HepG2 (cell line): ENCODE data around the gene HSD17B2. TPM values are rescaled to one million over a fixed set of nuclear protein-coding genes. Genes with fewer than 3 reads are reported as not detected.
A peak's percentile ranks its signal among the peaks of the same experiment; 100 is the strongest.

Source experiments
- CENPX ChIP-seq: sonication (generic); formaldehyde crosslinking; IDR thresholded peaks from 2 replicates; pipeline ENCODE4 v1.9.0; 2021; ENCODE audit warnings: mild to moderate bottlenecking, missing genetic modification reagents, moderate library complexity
- FOXP1 ChIP-seq, 2 experiments: fragments of 450-650 bp in 1 of 2; IDR thresholded peaks; 2 replicates each; pipeline ENCODE4 v1.6.1; 2017 to 2018; ENCODE audit warnings: antibody characterized with exemption in 1 of 2
- GATAD2A ChIP-seq: IDR thresholded peaks from 2 replicates; pipeline ENCODE4 v1.6.1; 2016
- GTF2F1 ChIP-seq: fragments of 150-350 bp; IDR thresholded peaks from 2 replicates; pipeline ENCODE4 v1.6.1; 2014; ENCODE audit warnings: low read length
- HINFP ChIP-seq: sonication (generic); formaldehyde crosslinking; IDR thresholded peaks from 2 replicates; pipeline ENCODE4 v1.4.0; 2020; ENCODE audit warnings: low read depth, mild to moderate bottlenecking, missing genetic modification reagents
- KDM6A ChIP-seq: IDR thresholded peaks from 2 replicates; pipeline ENCODE4 v1.6.1; 2016; ENCODE audit warnings: low read depth
- KMT2B ChIP-seq: IDR thresholded peaks from 2 replicates; pipeline ENCODE4 v1.6.1; 2016; ENCODE audit warnings: missing genetic modification reagents, missing compliant biosample characterization
- MAFK ChIP-seq, 2 experiments: IDR thresholded peaks in 1 of 2; conservative IDR thresholded peaks in 1 of 2; 2 replicates each; pipeline ENCODE4 v1.6.1; 2011; ENCODE audit warnings: improper control_type of control experiment in 2 of 2, low read length in 2 of 2
- MBD4 ChIP-seq: IDR thresholded peaks from 2 replicates; pipeline ENCODE4 v1.6.1; 2012; ENCODE audit warnings: low read length, inconsistent platforms, borderline replicate concordance
- MIER2 ChIP-seq: IDR thresholded peaks from 2 replicates; pipeline ENCODE4 v1.6.1; 2016; ENCODE audit warnings: missing biosample characterization, missing genetic modification reagents
- TEAD2 ChIP-seq: sonication (generic); formaldehyde crosslinking; IDR thresholded peaks from 2 replicates; pipeline ENCODE4 v1.9.0; 2021; ENCODE audit warnings: missing genetic modification reagents
- THAP8 ChIP-seq: sonication (generic); formaldehyde crosslinking; IDR thresholded peaks from 2 replicates; pipeline ENCODE4 v1.5.1; 2020; ENCODE audit warnings: missing genetic modification reagents, mild to moderate bottlenecking, borderline replicate concordance
- ZBTB21 ChIP-seq: sonication (generic); formaldehyde crosslinking; IDR thresholded peaks from 2 replicates; pipeline ENCODE4 v1.4.0; 2020; ENCODE audit warnings: missing genetic modification reagents
- ZBTB43 ChIP-seq: sonication (generic); formaldehyde crosslinking; conservative IDR thresholded peaks from 2 replicates; pipeline ENCODE4 v1.4.0; 2020; ENCODE audit warnings: missing genetic modification reagents
- ZNF7 ChIP-seq: IDR thresholded peaks from 2 replicates; pipeline ENCODE4 v1.6.1; 2016; ENCODE audit warnings: missing biosample characterization, missing genetic modification reagents
- ZNF747 ChIP-seq: sonication (generic); formaldehyde crosslinking; IDR thresholded peaks from 2 replicates; pipeline ENCODE4 v1.8.1; 2023; ENCODE audit warnings: missing genetic modification reagents, mild to moderate bottlenecking, borderline replicate concordance
- ZNF776 ChIP-seq: sonication (generic); formaldehyde crosslinking; IDR thresholded peaks from 2 replicates; pipeline ENCODE4 v1.4.0; 2020; ENCODE audit warnings: mild to moderate bottlenecking, missing genetic modification reagents
- ZSCAN5A ChIP-seq: sonication (generic); formaldehyde crosslinking; IDR thresholded peaks from 2 replicates; pipeline ENCODE4 v1.8.0; 2022; ENCODE audit warnings: mild to moderate bottlenecking, missing genetic modification reagents, borderline replicate concordance
- polyA plus RNA-seq, 8 experiments: library from polyadenylated mRNA; depleted of rRNA in 3 of 8; stranded (reverse) in 7 of 8; unstranded in 1 of 8; fragments of >200 nt; fragmentation: Illumina TruSeq in 4 of 8; extraction: Trizol in 4 of 8; gene quantifications; 2 replicates each; pipeline versions ENCODE4 v1.2.1 to v1.2.3, GENCODE V29; 2011 to 2016; ENCODE audit warnings: low read depth in 4 of 8, missing spikeins in 1 of 8, mixed read lengths in 1 of 8; ENCODE audit not compliant: insufficient read depth in 1 of 8
- total RNA-seq, 5 experiments: library from RNA; depleted of rRNA; stranded (reverse); fragments of >200 nt; fragmentation: Illumina TruSeq; extraction: Trizol; gene quantifications; 2 replicates each; pipeline ENCODE4 v1.2.3, GENCODE V29; 2016; ENCODE audit warnings: low read depth in 1 of 5
- TF ChIP-seq, protein P1 (sequence below): sonication (generic); formaldehyde crosslinking; IDR thresholded peaks from 2 replicates; pipeline ENCODE4 v1.4.0; 2020; ENCODE audit warnings: missing genetic modification reagents
- TF ChIP-seq, protein P2 (sequence below): sonication (generic); formaldehyde crosslinking; IDR thresholded peaks from 2 replicates; pipeline ENCODE4 v1.4.0; 2020; ENCODE audit warnings: missing genetic modification reagents

HSD17B2 gene
- total and polyA plus RNA-seq, 2 of the 13 experiments (the other 11 are each of a cell fraction or from before 2014, with no cell fraction given), result 26.3 to 69.3 TPM

- no peak for TF ChIP-seq ZSCAN5A (CRISPR knock-in tag)
- TF ChIP-seq, protein P1, sequence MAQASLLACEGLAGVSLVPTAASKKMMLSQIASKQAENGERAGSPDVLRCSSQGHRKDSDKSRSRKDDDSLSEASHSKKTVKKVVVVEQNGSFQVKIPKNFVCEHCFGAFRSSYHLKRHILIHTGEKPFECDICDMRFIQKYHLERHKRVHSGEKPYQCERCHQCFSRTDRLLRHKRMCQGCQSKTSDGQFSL (CRISPR knock-in tag), result 0 out of 2 replicates have a peak, but pooled peaks have one; percentile 39
- no peak for TF ChIP-seq MIER2 (CRISPR knock-in tag)
- no peak for TF ChIP-seq FOXP1 (IDR thresholded peaks at IDR 0.05)
- TF ChIP-seq FOXP1 (CRISPR knock-in tag; IDR thresholded peaks at IDR 0.05), result peak; percentile 54
- TF ChIP-seq ZBTB43 (CRISPR knock-in tag), result 0 out of 2 replicates have a peak, but pooled peaks have one; percentile 46
- TF ChIP-seq ZNF7 (CRISPR knock-in tag), result no peak
- TF ChIP-seq ZNF776 (CRISPR knock-in tag), result no peak
- peak; percentile 74; the same call in 1 of the 2 replicates for TF ChIP-seq KDM6A (CRISPR knock-in tag)
- no peak for TF ChIP-seq MBD4
- TF ChIP-seq HINFP, result no peak
- no peak for TF ChIP-seq ZBTB21
- TF ChIP-seq THAP8 (CRISPR knock-in tag), result no peak
- TF ChIP-seq MAFK (conservative IDR thresholded peaks at IDR 0.05 in 1 of 2, IDR thresholded peaks at IDR 0.05 in 1 of 2; ENCODE audit: low read length in 2 of 2), result no peak
- TF ChIP-seq, protein P2, sequence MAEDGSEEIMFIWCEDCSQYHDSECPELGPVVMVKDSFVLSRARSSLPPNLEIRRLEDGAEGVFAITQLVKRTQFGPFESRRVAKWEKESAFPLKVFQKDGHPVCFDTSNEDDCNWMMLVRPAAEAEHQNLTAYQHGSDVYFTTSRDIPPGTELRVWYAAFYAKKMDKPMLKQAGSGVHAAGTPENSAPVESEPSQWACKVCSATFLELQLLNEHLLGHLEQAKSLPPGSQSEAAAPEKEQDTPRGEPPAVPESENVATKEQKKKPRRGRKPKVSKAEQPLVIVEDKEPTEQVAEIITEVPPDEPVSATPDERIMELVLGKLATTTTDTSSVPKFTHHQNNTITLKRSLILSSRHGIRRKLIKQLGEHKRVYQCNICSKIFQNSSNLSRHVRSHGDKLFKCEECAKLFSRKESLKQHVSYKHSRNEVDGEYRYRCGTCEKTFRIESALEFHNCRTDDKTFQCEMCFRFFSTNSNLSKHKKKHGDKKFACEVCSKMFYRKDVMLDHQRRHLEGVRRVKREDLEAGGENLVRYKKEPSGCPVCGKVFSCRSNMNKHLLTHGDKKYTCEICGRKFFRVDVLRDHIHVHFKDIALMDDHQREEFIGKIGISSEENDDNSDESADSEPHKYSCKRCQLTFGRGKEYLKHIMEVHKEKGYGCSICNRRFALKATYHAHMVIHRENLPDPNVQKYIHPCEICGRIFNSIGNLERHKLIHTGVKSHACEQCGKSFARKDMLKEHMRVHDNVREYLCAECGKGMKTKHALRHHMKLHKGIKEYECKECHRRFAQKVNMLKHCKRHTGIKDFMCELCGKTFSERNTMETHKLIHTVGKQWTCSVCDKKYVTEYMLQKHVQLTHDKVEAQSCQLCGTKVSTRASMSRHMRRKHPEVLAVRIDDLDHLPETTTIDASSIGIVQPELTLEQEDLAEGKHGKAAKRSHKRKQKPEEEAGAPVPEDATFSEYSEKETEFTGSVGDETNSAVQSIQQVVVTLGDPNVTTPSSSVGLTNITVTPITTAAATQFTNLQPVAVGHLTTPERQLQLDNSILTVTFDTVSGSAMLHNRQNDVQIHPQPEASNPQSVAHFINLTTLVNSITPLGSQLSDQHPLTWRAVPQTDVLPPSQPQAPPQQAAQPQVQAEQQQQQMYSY, result no peak
- no peak for TF ChIP-seq GATAD2A
- TF ChIP-seq GTF2F1, result no peak
- TF ChIP-seq CENPX (CRISPR knock-in tag), result no peak
- TF ChIP-seq KMT2B (CRISPR knock-in tag), result no peak
- no peak for TF ChIP-seq TEAD2 (CRISPR knock-in tag)
- no peak for TF ChIP-seq ZNF747 (CRISPR knock-in tag)
Observed at GRCh38 chr16:82083710-82084353, 48.8 kb downstream of the HSD17B2 start (continued).
